ENCODE measurements around the gene GPR32.

DNA sequence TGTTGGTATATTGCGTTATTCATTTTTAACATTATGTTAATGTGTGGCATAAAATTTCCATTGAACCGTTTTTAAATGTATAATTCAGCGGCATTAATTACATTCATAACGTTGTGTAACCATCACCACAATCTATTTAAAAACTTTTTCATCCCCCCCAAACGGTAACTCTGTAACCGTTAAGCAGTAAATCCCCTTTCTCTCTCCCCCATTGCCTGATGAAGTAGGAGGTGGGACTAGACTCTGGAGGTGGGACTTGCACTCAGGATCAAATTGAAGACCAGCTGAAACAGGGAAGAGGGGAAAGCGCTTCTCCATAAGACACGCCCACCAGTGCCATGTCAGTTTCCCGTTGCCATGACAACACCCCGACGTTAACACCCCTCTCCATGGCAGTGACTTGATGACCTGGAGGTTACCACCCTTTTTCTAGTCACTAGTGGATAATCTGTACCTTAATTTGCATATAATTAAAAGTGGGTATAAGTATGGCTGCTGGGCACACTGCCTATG lies 30.3 kb upstream of the GPR32 start:
- TF ChIP-seq, protein P1, sequence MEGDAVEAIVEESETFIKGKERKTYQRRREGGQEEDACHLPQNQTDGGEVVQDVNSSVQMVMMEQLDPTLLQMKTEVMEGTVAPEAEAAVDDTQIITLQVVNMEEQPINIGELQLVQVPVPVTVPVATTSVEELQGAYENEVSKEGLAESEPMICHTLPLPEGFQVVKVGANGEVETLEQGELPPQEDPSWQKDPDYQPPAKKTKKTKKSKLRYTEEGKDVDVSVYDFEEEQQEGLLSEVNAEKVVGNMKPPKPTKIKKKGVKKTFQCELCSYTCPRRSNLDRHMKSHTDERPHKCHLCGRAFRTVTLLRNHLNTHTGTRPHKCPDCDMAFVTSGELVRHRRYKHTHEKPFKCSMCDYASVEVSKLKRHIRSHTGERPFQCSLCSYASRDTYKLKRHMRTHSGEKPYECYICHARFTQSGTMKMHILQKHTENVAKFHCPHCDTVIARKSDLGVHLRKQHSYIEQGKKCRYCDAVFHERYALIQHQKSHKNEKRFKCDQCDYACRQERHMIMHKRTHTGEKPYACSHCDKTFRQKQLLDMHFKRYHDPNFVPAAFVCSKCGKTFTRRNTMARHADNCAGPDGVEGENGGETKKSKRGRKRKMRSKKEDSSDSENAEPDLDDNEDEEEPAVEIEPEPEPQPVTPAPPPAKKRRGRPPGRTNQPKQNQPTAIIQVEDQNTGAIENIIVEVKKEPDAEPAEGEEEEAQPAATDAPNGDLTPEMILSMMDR (IDR thresholded peaks at IDR 0.05 in 2 of 3, conservative IDR thresholded peaks at IDR 0.05 in 1 of 3; ENCODE audit: control insufficient read depth in 2 of 3, extremely low read depth in 1 of 3, insufficient read depth in 1 of 3, low read depth in 3 of 3, low read length in 3 of 3), result no peak
- TF ChIP-seq SIN3A (IDR thresholded peaks at IDR 0.05; ENCODE audit: low read depth, low read length), result no peak
- no peak for TF ChIP-seq FOXM1 (IDR thresholded peaks at IDR 0.05; ENCODE audit: low read depth, low read length)
- no peak for TF ChIP-seq CREB1 (IDR thresholded peaks at IDR 0.05; ENCODE audit: low read depth)
- no peak for TF ChIP-seq EP300 (IDR thresholded peaks at IDR 0.05; ENCODE audit: borderline replicate concordance in 1 of 2, control insufficient read depth in 1 of 2, low read depth in 2 of 2, low read length in 2 of 2)
- no peak for TF ChIP-seq POLR2AphosphoS5 (IDR thresholded peaks at IDR 0.05; ENCODE audit: low read length)
- TF ChIP-seq CHD4 (IDR thresholded peaks at IDR 0.05), result no peak
- TF ChIP-seq, protein P2, sequence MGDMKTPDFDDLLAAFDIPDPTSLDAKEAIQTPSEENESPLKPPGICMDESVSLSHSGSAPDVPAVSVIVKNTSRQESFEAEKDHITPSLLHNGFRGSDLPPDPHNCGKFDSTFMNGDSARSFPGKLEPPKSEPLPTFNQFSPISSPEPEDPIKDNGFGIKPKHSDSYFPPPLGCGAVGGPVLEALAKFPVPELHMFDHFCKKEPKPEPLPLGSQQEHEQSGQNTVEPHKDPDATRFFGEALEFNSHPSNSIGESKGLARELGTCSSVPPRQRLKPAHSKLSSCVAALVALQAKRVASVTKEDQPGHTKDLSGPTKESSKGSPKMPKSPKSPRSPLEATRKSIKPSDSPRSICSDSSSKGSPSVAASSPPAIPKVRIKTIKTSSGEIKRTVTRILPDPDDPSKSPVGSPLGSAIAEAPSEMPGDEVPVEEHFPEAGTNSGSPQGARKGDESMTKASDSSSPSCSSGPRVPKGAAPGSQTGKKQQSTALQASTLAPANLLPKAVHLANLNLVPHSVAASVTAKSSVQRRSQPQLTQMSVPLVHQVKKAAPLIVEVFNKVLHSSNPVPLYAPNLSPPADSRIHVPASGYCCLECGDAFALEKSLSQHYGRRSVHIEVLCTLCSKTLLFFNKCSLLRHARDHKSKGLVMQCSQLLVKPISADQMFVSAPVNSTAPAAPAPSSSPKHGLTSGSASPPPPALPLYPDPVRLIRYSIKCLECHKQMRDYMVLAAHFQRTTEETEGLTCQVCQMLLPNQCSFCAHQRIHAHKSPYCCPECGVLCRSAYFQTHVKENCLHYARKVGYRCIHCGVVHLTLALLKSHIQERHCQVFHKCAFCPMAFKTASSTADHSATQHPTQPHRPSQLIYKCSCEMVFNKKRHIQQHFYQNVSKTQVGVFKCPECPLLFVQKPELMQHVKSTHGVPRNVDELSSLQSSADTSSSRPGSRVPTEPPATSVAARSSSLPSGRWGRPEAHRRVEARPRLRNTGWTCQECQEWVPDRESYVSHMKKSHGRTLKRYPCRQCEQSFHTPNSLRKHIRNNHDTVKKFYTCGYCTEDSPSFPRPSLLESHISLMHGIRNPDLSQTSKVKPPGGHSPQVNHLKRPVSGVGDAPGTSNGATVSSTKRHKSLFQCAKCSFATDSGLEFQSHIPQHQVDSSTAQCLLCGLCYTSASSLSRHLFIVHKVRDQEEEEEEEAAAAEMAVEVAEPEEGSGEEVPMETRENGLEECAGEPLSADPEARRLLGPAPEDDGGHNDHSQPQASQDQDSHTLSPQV (IDR thresholded peaks at IDR 0.05), result no peak
- TF ChIP-seq FOS (IDR thresholded peaks at IDR 0.05; ENCODE audit: borderline replicate concordance, extremely low read depth, insufficient read length), result no peak
- TF ChIP-seq NR2C2 (IDR thresholded peaks at IDR 0.05; ENCODE audit: borderline replicate concordance, control insufficient read depth, insufficient read length, low read depth), result no peak
- no peak for TF ChIP-seq ESRRA (IDR thresholded peaks at IDR 0.05; ENCODE audit: low read length)
- TF ChIP-seq, protein P3, sequence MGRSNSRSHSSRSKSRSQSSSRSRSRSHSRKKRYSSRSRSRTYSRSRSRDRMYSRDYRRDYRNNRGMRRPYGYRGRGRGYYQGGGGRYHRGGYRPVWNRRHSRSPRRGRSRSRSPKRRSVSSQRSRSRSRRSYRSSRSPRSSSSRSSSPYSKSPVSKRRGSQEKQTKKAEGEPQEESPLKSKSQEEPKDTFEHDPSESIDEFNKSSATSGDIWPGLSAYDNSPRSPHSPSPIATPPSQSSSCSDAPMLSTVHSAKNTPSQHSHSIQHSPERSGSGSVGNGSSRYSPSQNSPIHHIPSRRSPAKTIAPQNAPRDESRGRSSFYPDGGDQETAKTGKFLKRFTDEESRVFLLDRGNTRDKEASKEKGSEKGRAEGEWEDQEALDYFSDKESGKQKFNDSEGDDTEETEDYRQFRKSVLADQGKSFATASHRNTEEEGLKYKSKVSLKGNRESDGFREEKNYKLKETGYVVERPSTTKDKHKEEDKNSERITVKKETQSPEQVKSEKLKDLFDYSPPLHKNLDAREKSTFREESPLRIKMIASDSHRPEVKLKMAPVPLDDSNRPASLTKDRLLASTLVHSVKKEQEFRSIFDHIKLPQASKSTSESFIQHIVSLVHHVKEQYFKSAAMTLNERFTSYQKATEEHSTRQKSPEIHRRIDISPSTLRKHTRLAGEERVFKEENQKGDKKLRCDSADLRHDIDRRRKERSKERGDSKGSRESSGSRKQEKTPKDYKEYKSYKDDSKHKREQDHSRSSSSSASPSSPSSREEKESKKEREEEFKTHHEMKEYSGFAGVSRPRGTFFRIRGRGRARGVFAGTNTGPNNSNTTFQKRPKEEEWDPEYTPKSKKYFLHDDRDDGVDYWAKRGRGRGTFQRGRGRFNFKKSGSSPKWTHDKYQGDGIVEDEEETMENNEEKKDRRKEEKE (IDR thresholded peaks at IDR 0.05), result no peak
- no peak for TF ChIP-seq HDAC2 (IDR thresholded peaks at IDR 0.05)

Data from GM12878 (cell line).